Fibroblast of mammary gland (primary cell): ENCODE results near the gene APCDD1.

Experiments
- DNase-seq: peaks from one replicate; pipeline ENCODE4 v3.0.0-alpha.2; 2010; ENCODE audit warnings: low read depth
- H3K4me3 ChIP-seq: 2 replicates; pipeline ENCODE4 v1.5.1; 2011; ENCODE audit warnings: low read depth, mild to moderate bottlenecking, low read length, moderate library complexity; ENCODE audit not compliant: control insufficient read depth
- CTCF ChIP-seq: conservative IDR thresholded peaks from 2 replicates; pipeline ENCODE4 v1.5.1; 2011; ENCODE audit warnings: low read depth, low read length, inconsistent platforms; ENCODE audit not compliant: control insufficient read depth, insufficient read depth

The APCDD1 gene

GRCh38 chr18:10453806-10454680, at the start of gene APCDD1:
Gene APCDD1 (plus strand): TSS chr18:10454635. CDS start chr18:10454982, 347 bp downstream.
- H3K4me3 ChIP-seq, result peak within 1 kb of the TSS; percentile 19
- no peak for DNase-seq

GRCh38 chr18:10405014-10405493, 49.4 kb upstream of the APCDD1 start:
- TF ChIP-seq CTCF, result no peak
- no peak overlapping the region for H3K4me3 ChIP-seq
- peak; percentile 14 for DNase-seq

More at GRCh38 chr18:10453806-10454680, at the start of gene APCDD1:
- no peak for TF ChIP-seq CTCF

- H3K4me3 ChIP-seq, result no peak overlapping the region
- DNase-seq, result no peak
- TF ChIP-seq CTCF, result no peak
Observed at GRCh38 chr18:10405816-10406663, 48.4 kb upstream of the APCDD1 start.

GRCh38 chr18:10408131-10408530, 46.3 kb upstream of the APCDD1 start:
- no peak for TF ChIP-seq CTCF
- DNase-seq, result no peak
- H3K4me3 ChIP-seq, result no peak overlapping the region

GRCh38 chr18:10409041-10409440, 45.4 kb upstream of the APCDD1 start:
- no peak overlapping the region for H3K4me3 ChIP-seq
- no peak for DNase-seq
- no peak for TF ChIP-seq CTCF

GRCh38 chr18:10410472-10411308, 43.7 kb upstream of the APCDD1 start:
- no peak for TF ChIP-seq CTCF
- no peak for DNase-seq
- no peak overlapping the region for H3K4me3 ChIP-seq
